HEK293T (cell line): ENCODE data around the gene RNU1-1.

Experiments
- ARNT ChIP-seq: fragments of 450-650 bp; IDR thresholded peaks from 2 replicates; pipeline ENCODE4 v1.6.1; 2017; ENCODE audit warnings: mild to moderate bottlenecking
- BHLHE40 ChIP-seq: fragments of 450-650 bp; IDR thresholded peaks from 2 replicates; pipeline ENCODE4 v1.6.1; 2016; ENCODE audit warnings: mild to moderate bottlenecking, moderate library complexity, borderline replicate concordance
- NFRKB ChIP-seq: fragments of 450-650 bp; IDR thresholded peaks from 2 replicates; pipeline ENCODE4 v1.6.1; 2016; ENCODE audit warnings: mild to moderate bottlenecking, moderate library complexity
- PKNOX1 ChIP-seq: fragments of 450-650 bp; IDR thresholded peaks from 2 replicates; pipeline ENCODE4 v1.6.1; 2016
- SP1 ChIP-seq: fragments of 450-650 bp; IDR thresholded peaks from 2 replicates; pipeline ENCODE4 v1.6.1; 2017
- SUZ12 ChIP-seq: fragments of 450-650 bp; IDR thresholded peaks from 2 replicates; pipeline ENCODE4 v1.6.1; 2016; ENCODE audit warnings: mild to moderate bottlenecking

GRCh38 chr1:16468558-16468957 lies 45.5 kb downstream of the RNU1-1 start:
- no peak for TF ChIP-seq BHLHE40
- TF ChIP-seq SUZ12: no peak
- no peak for TF ChIP-seq ARNT
- TF ChIP-seq SP1: no peak
- no peak for TF ChIP-seq NFRKB
- TF ChIP-seq PKNOX1: no peak
